ENCODE data around the gene TC2N. TPM values are rescaled to one million over a fixed set of nuclear protein-coding genes. Genes with fewer than 3 reads are reported as not detected.

TC2N gene
- total RNA-seq, 4 donors from 2014 or later: 28.0 to 61.7 (median 33.4) TPM

- Histone ChIP-seq H3K9me3 (no peaks in the 10 kb centered on the region), H3K4me3 (no peak overlapping the region), H3K27ac (no peak overlapping the region), H3K4me1 (no peaks in the 10 kb centered on the region), H3K27me3 (peaks cover 3% of the 10 kb centered on the region), H3K36me3 (no peaks in the 10 kb centered on the region)
- TF ChIP-seq POLR2AphosphoS5 (IDR thresholded peaks at IDR 0.05) (no peak), POLR2A (IDR thresholded peaks at IDR 0.05) (no peak), EP300 (IDR thresholded peaks at IDR 0.05) (no peak), CTCF (IDR thresholded peaks at IDR 0.05) (no peak)
- WGBS: 40% methylated on average over 2 of the region's 2 CpGs
- no peak for DNase-seq (ENCODE audit: low spot score in 2 of 2)
Observed at GRCh38 chr14:91732859-91733477, 134.4 kb downstream of the TC2N start.

- no peak overlapping the region for H3K4me3 ChIP-seq
- no peaks in the 10 kb centered on the region for H3K4me1 ChIP-seq
- H3K27me3 ChIP-seq: peaks cover 2% of the 10 kb centered on the region
- no peak for DNase-seq (ENCODE audit: low spot score in 2 of 2)
- no peaks in the 10 kb centered on the region for H3K36me3 ChIP-seq
- no peak overlapping the region for H3K27ac ChIP-seq
- no peak for TF ChIP-seq CTCF (IDR thresholded peaks at IDR 0.05)
- no peak for TF ChIP-seq EP300 (IDR thresholded peaks at IDR 0.05)
- no peak for TF ChIP-seq POLR2A (IDR thresholded peaks at IDR 0.05)
- TF ChIP-seq POLR2AphosphoS5 (IDR thresholded peaks at IDR 0.05): no peak
- H3K9me3 ChIP-seq: no peaks in the 10 kb centered on the region
- WGBS: 83% methylated on average over 5 of the region's 5 CpGs
Observed at GRCh38 chr14:91732439-91732838, 134.9 kb downstream of the TC2N start.

GRCh38 chr14:91731986-91732385 is 135.3 kb downstream of the TC2N start, which contains the start of gene CATSPERB:
Gene CATSPERB (minus strand): TSS chr14:91732086. CDS start chr14:91729479, 2,607 bp downstream.
- no peaks in the 10 kb centered on the region for H3K4me1 ChIP-seq
- no peaks in the 10 kb centered on the region for H3K36me3 ChIP-seq
- no peak for TF ChIP-seq EP300 (IDR thresholded peaks at IDR 0.05)
- 87% methylated on average over 2 of the region's 2 CpGs for WGBS
- no peak within 1 kb of the TSS for H3K4me3 ChIP-seq
- no peak for DNase-seq (ENCODE audit: low spot score in 2 of 2)
- H3K9me3 ChIP-seq: no peaks in the 10 kb centered on the region
- no peak within 1 kb of the TSS for H3K27ac ChIP-seq
- no peaks in the 10 kb centered on the region for H3K27me3 ChIP-seq

GRCh38 chr14:91731018-91731417 is 136.3 kb downstream of the TC2N start:
- DNase-seq (ENCODE audit: low spot score in 2 of 2): no peak
- H3K27me3 ChIP-seq: no peaks in the 10 kb centered on the region
- H3K4me3 ChIP-seq: no peak overlapping the region
- no peaks in the 10 kb centered on the region for H3K9me3 ChIP-seq
- WGBS: 55% methylated on average over 2 of the region's 2 CpGs
- TF ChIP-seq EP300 (IDR thresholded peaks at IDR 0.05) (no peak), POLR2A (IDR thresholded peaks at IDR 0.05) (no peak), CTCF (IDR thresholded peaks at IDR 0.05) (no peak), POLR2AphosphoS5 (IDR thresholded peaks at IDR 0.05) (no peak)
- H3K27ac ChIP-seq: no peak overlapping the region
- no peaks in the 10 kb centered on the region for H3K36me3 ChIP-seq
- no peaks in the 10 kb centered on the region for H3K4me1 ChIP-seq

- 64% methylated on average over 3 of the region's 3 CpGs for WGBS
- Histone ChIP-seq H3K9me3 (no peaks in the 10 kb centered on the region), H3K4me1 (no peaks in the 10 kb centered on the region), H3K27ac (no peak overlapping the region), H3K36me3 (no peaks in the 10 kb centered on the region), H3K4me3 (no peak overlapping the region), H3K27me3 (no peaks in the 10 kb centered on the region)
- no peak for DNase-seq (ENCODE audit: low spot score in 2 of 2)
- TF ChIP-seq CTCF (IDR thresholded peaks at IDR 0.05) (no peak), EP300 (IDR thresholded peaks at IDR 0.05) (no peak), POLR2AphosphoS5 (IDR thresholded peaks at IDR 0.05) (no peak), POLR2A (IDR thresholded peaks at IDR 0.05) (no peak)
Observed at GRCh38 chr14:91729756-91730155, 137.6 kb downstream of the TC2N start.

Other genes starting within 250 kb of the TC2N start
- gene CATSPERB, start 135.4 kb downstream of the TC2N start, total RNA-seq: 1 to 10 TPM in 1 of 4 donors, under 1 TPM in 3; 0.16 to 1.3 (median 0.48) TPM
- gene FBLN5, start 80.2 kb upstream of the TC2N start, total RNA-seq: 10 to 100 TPM; 20.3 to 44.3 (median 37.2) TPM
- gene TRIP11, start 172.5 kb upstream of the TC2N start, total RNA-seq: 10 to 100 TPM; 23.3 to 59.1 (median 36.9) TPM
- gene ATXN3, start 239.0 kb upstream of the TC2N start, total RNA-seq: 10 to 100 TPM; 35.2 to 76.9 (median 39.1) TPM